Measurements from ENCODE around the gene PRPF38B.
A peak's percentile ranks its signal among the peaks of the same experiment; 100 is the strongest.

Gene PRPF38B

GRCh38 chr1:108719656-108720435 is 27.7 kb downstream of the PRPF38B start:
- no peak for TF ChIP-seq CTCF (IDR thresholded peaks at IDR 0.05; ENCODE audit: low read length, missing control alignments)
- peak; percentile 84 for DNase-seq (ENCODE audit: low read depth)

GRCh38 chr1:108722292-108722691 is 30.2 kb downstream of the PRPF38B start:
- DNase-seq (ENCODE audit: low read depth): no peak
- no peak for TF ChIP-seq CTCF (IDR thresholded peaks at IDR 0.05; ENCODE audit: low read length, missing control alignments)
- no peak overlapping the region for H3K4me3 ChIP-seq (replicated peaks; ENCODE audit: low read depth, low read length)

More at GRCh38 chr1:108719656-108720435, 27.7 kb downstream of the PRPF38B start:
- no peak overlapping the region for H3K4me3 ChIP-seq (replicated peaks; ENCODE audit: low read depth, low read length)

- no peak for TF ChIP-seq CTCF (IDR thresholded peaks at IDR 0.05; ENCODE audit: low read length, missing control alignments)
- DNase-seq (ENCODE audit: low read depth): no peak
Measured at GRCh38 chr1:108725906-108726305, 33.8 kb downstream of the PRPF38B start.

GRCh38 chr1:108728327-108728923 is 36.3 kb downstream of the PRPF38B start:
- H3K4me3 ChIP-seq (replicated peaks; ENCODE audit: low read depth, low read length): no peak overlapping the region
- TF ChIP-seq CTCF (IDR thresholded peaks at IDR 0.05; ENCODE audit: low read length, missing control alignments): no peak
- no peak for DNase-seq (ENCODE audit: low read depth)

More at GRCh38 chr1:108725906-108726305, 33.8 kb downstream of the PRPF38B start:
- no peak overlapping the region for H3K4me3 ChIP-seq (replicated peaks; ENCODE audit: low read depth, low read length)

GRCh38 chr1:108729481-108729880 is 37.4 kb downstream of the PRPF38B start:
- no peak overlapping the region for H3K4me3 ChIP-seq (replicated peaks; ENCODE audit: low read depth, low read length)
- no peak for DNase-seq (ENCODE audit: low read depth)
- no peak for TF ChIP-seq CTCF (IDR thresholded peaks at IDR 0.05; ENCODE audit: low read length, missing control alignments)

- no peak overlapping the region for H3K4me3 ChIP-seq (replicated peaks; ENCODE audit: low read depth, low read length)
- no peak for DNase-seq (ENCODE audit: low read depth)
- no peak for TF ChIP-seq CTCF (IDR thresholded peaks at IDR 0.05; ENCODE audit: low read length, missing control alignments)
Measured at GRCh38 chr1:108732398-108732797, 40.3 kb downstream of the PRPF38B start.
